GM21619 (cell line): ENCODE results near the gene PCOLCE2.

Experiments
- ATAC-seq: cut with Tn5 transposase; IDR thresholded peaks from one replicate; pipeline ENCODE4 v1.9.1; 2021; ENCODE audit not compliant: unreplicated experiment

PCOLCE2 gene

DNA sequence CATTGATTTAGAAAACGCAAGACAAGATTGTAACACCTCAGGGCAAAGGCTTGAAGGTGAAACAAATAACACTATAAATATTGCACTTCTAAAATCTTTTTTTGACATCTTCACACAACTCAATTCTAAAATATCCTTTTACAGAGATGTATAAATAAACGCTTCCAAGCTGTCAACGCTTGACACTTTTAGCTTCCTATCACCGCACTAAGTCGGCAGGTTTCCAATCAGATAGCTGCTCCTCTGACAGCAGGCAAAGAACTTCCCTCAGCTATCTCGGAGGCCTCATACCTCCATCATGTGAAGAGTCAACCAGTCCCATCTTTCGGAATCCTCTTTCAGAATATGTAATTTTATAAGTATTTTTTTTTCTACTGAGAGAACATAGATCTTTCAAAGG is 71.0 kb downstream of the PCOLCE2 start:
- ATAC-seq: no peak

DNA sequence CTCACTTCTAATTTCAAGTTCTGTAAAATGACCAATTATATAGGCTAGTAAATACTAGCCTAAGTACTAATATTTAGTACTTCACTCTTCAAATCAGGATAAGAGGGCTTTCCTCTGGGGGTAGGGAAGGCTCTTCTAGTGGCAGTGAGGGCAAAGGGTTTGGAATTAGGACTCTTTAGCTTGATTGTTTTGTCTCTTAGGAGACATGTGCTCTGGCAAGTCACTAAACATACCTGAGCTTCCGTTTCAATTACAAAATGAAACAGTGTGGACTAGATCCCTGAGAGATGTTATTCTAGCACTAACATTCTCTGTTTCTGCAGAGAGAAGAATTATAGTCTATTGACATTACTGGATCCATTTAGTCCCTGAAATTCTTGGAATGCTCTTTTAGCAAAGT is 71.5 kb downstream of the PCOLCE2 start:
- no peak for ATAC-seq

DNA sequence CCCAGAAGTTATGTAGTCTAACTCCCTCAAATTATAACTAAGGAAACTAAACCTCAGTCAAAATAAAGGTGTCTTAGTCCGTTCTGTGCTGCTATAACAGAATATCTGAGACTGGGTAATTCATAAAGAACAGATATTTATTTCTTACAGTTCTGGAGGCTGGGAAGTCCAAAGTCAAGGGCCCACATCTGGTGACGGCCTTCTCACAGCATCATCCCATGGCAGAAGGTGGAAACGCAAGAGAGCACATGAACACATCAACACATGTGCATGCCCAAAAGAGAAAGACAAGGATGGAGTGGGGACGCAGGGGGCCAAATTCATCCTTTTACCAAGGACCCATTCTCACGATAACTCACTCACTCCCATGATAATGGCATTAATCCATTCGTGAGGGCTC is 73.1 kb downstream of the PCOLCE2 start:
- ATAC-seq: no peak

DNA sequence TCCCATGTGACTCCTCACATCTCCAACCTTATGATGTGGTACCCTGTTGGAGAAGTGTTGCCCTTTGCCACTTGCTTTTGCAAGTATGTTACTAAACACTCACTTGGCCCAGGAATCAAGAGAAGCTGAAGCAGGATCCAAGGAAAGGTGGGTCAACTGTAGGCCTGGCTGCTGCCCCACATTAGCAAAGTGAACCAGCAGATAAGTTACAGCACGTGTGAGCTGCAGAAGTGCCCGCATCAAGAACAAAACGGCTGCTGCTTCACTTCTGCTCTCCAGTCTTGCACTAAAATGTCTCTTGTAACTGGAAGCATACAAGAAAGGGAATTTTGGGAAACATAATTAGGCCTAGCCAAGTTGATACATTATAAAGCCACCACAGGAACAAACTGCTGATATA is 79.6 kb downstream of the PCOLCE2 start:
- ATAC-seq: no peak

- no peak for ATAC-seq
These were observed 80.6 kb downstream of the PCOLCE2 start for GRCh38 chr3:142808103-142808917.

DNA sequence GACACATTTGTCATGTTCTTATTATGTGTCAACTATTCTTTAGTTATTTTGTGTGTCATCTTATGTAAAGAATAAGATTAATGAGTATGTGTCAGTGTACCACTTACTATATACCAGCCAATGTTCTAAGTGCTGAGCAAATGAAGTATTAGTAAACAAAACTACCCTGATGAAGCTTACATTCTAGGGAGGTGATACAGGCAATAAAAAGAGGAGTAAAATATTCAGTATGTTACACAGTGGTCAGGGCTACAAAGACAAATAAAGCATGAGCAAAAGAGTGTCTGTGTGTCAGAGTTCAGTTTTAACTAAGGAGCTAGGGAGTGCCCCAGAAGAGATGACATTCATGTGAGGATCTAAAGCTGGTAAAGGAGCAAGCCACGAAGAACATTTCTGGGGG is 86.0 kb downstream of the PCOLCE2 start:
- ATAC-seq: no peak

DNA sequence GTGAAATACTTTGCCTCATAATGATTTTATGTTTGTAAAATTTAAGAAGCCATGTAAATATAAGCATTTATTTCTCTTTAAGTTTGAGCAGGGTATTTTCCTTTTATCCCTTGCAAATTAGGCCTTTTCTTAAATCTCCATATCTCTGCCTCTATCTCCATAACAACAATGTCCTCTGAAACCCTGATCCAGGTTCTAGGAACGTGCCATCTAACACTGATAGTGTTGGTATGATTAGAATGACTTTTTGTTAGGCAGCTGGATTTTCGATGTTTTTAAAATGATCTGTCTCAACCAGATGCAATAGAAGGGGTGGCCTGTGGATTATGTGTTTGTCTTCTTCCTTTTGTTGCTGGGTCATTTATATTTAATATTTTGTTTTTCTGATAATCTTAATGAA is 87.1 kb downstream of the PCOLCE2 start:
- no peak for ATAC-seq

DNA sequence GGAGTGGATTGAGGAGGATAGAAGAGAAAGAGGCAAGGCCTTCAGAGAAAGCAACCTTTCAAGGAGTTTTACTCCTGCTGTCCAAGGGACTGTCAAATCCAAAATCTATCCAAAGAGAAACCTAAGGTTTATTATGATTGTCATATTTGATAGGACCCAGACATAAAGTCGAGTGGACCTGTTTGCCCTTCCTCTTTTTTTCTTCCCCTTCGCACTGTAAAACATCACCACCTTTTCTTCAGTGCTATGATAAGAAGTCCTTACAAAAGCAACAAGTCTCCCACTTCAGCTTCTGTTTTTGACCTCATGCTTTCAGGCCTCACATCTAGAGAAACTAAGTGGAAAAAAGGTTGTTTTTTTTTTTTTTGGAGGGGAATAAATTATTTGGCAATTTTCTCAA is 92.1 kb downstream of the PCOLCE2 start:
- ATAC-seq: no peak

- no peak for ATAC-seq
These were observed 93.6 kb downstream of the PCOLCE2 start for GRCh38 chr3:142795332-142795731.

DNA sequence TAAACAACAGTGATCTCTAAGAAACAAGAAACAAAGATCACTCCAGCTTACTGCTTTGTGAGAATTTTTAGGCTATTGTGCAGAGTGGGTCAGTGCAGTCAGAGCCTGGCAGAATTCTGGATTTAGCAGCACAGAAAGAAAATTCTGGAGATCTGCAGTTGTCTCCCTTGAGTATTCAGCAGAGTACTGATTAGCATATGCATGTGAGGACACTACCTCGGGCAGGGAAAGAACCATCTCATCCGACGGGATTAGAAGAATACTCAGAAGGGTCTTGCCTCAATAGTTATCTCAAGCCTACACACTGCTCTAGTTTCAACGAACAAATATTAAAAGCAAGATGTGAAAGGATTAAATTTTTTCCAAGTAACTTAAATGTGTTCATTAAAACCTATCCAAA is 94.4 kb downstream of the PCOLCE2 start:
- no peak for ATAC-seq

- no peak for ATAC-seq
These were observed 101.2 kb downstream of the PCOLCE2 start for GRCh38 chr3:142787719-142788118.

- no peak for ATAC-seq
These were observed 102.9 kb downstream of the PCOLCE2 start for GRCh38 chr3:142785996-142786395.

DNA sequence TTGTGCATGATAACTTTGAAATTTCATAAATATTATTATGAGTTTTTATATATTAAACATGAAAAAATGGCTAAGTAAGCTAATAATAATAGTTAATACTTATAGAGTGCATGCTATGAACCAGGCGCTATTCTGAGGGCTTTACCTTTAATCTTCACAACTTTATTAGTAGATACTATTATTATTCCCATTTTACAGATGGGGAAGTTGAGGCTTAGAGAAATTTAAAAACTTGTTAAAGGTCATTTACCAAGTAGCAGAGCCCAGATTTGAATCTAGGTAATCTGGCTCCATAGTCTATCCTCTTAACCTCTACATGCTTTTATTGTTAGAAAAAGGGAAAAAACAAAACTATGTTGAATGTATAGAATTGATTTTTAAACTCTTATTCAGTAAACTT is 104.7 kb downstream of the PCOLCE2 start:
- no peak for ATAC-seq

- no peak for ATAC-seq
These were observed 106.3 kb downstream of the PCOLCE2 start for GRCh38 chr3:142782616-142783015.

GRCh38 chr3:142779591-142779990 is 109.3 kb downstream of the PCOLCE2 start:
- ATAC-seq: no peak

GRCh38 chr3:142778541-142778940 is 110.3 kb downstream of the PCOLCE2 start:
- no peak for ATAC-seq

- no peak for ATAC-seq
These were observed 111.0 kb downstream of the PCOLCE2 start for GRCh38 chr3:142777927-142778326.

DNA sequence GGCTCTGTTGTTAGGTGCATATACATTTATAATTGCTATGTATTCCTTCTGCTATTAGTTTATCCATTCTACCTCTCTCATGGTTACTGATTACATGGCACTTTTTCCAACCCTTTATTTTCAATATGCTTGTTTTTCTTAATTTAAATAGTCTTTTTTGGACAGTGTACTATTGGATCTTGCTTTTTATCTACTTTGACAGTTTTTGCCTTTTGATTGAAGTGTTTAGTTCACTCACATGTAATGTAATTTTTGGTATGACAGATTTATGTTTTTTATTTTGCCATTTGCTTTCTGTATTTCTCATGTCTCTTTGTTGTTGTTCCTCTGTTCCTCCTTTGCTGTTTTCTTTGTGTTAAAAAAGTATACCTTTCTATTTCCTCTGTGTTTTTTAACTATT is 120.5 kb downstream of the PCOLCE2 start:
- no peak for ATAC-seq
